Thoracic aorta (tissue), 2 donors: Measurements from ENCODE around the gene MVK. TPM values are rescaled to one million over a fixed set of nuclear protein-coding genes. Genes with fewer than 3 reads are reported as not detected.

Source experiments
- ATAC-seq: fragments of 150-250 bp; one replicate; pipeline ENCODE4 v1.8.0; 2017; ENCODE audit warnings: low read depth; ENCODE audit not compliant: insufficient number of reproducible peaks, low FRiP score
- DNase-seq: peaks from one replicate; pipeline ENCODE4 v3.0.0-alpha.2; 2020; ENCODE audit warnings: low spot score
- H3K27ac ChIP-seq, 2 donors: fragments of 200-600 bp; sonication (generic); 1 replicate in 1 of 2; 2 replicates in 1 of 2; pipeline ENCODE4 v1.5.1; 2016; ENCODE audit warnings: mild to moderate bottlenecking in 2 of 2, moderate library complexity in 2 of 2
- H3K27me3 ChIP-seq: fragments of 200-600 bp; sonication (generic); replicated peaks from 2 replicates; pipeline ENCODE4 v1.6.0; 2016; ENCODE audit warnings: mild to moderate bottlenecking; ENCODE audit not compliant: insufficient read depth
- H3K36me3 ChIP-seq: fragments of 200-600 bp; sonication (generic); one replicate; pipeline ENCODE4 v1.5.1; 2016
- H3K4me1 ChIP-seq, 2 donors: fragments of 200-600 bp; sonication (generic); 1 replicate in 1 of 2; 2 replicates in 1 of 2; pipeline versions ENCODE4 v1.5.1 to v1.6.0; 2016; ENCODE audit warnings: low read depth in 2 of 2, mild to moderate bottlenecking in 1 of 2; ENCODE audit not compliant: control insufficient read depth in 1 of 2
- H3K4me3 ChIP-seq: fragments of 200-600 bp; sonication (generic); 2 replicates; pipeline ENCODE4 v1.5.1; 2016; ENCODE audit warnings: mild to moderate bottlenecking
- H3K9me3 ChIP-seq: fragments of 200-600 bp; sonication (generic); 2 replicates; pipeline ENCODE4 v1.5.1; 2016
- CTCF ChIP-seq: fragments of 200-600 bp; sonication (generic); IDR thresholded peaks from one replicate; pipeline ENCODE4 v1.5.1; 2019; ENCODE audit warnings: antibody characterized with exemption
- total RNA-seq, 2 donors: library from RNA; depleted of rRNA; stranded (reverse); fragments of >200 nt; gene quantifications; one replicate each; pipeline versions ENCODE4 v1.1.0 to v1.2.3, GENCODE V29; 2016

MVK gene
- total RNA-seq, 2 donors from 2014 or later, result 4.7 to 19.0 TPM

- DNase-seq (no peak), ATAC-seq (no peak)
- H3K4me1 ChIP-seq, result no peaks in the 10 kb centered on the region
- TF ChIP-seq CTCF, result no peak
- no peak overlapping the region for H3K4me3 ChIP-seq
- no peaks in the 10 kb centered on the region for H3K36me3 ChIP-seq
- no peak overlapping the region for H3K27ac ChIP-seq
- no peaks in the 10 kb centered on the region for H3K9me3 ChIP-seq
- H3K27me3 ChIP-seq, result no peaks in the 10 kb centered on the region
These were observed 54.0 kb downstream of the MVK start for GRCh38 chr12:109627633-109628032.

GRCh38 chr12:109630107-109630506 lies 56.5 kb downstream of the MVK start:
- ATAC-seq, result no peak
- H3K36me3 ChIP-seq, result no peaks in the 10 kb centered on the region
- H3K4me1 ChIP-seq, result no peaks in the 10 kb centered on the region
- no peak for TF ChIP-seq CTCF
- H3K4me3 ChIP-seq, result no peak overlapping the region
- H3K27me3 ChIP-seq, result no peaks in the 10 kb centered on the region
- no peaks in the 10 kb centered on the region for H3K9me3 ChIP-seq
- H3K27ac ChIP-seq, result no peak overlapping the region
- no peak for DNase-seq

GRCh38 chr12:109630815-109631214 lies 57.2 kb downstream of the MVK start:
- no peak for TF ChIP-seq CTCF

GRCh38 chr12:109631302-109631701 lies 57.7 kb downstream of the MVK start:
- H3K4me1 ChIP-seq, result no peaks in the 10 kb centered on the region
- H3K27ac ChIP-seq, result no peak overlapping the region
- no peak for TF ChIP-seq CTCF
- no peaks in the 10 kb centered on the region for H3K36me3 ChIP-seq
- no peaks in the 10 kb centered on the region for H3K27me3 ChIP-seq
- ATAC-seq (no peak), DNase-seq (no peak)
- H3K4me3 ChIP-seq, result no peak overlapping the region
- H3K9me3 ChIP-seq, result no peaks in the 10 kb centered on the region

More at GRCh38 chr12:109630815-109631214, 57.2 kb downstream of the MVK start:
- no peak overlapping the region for H3K27ac ChIP-seq
- no peaks in the 10 kb centered on the region for H3K36me3 ChIP-seq
- DNase-seq (no peak), ATAC-seq (no peak)
- H3K4me3 ChIP-seq, result no peak overlapping the region
- no peaks in the 10 kb centered on the region for H3K9me3 ChIP-seq
- H3K4me1 ChIP-seq, result no peaks in the 10 kb centered on the region
- H3K27me3 ChIP-seq, result no peaks in the 10 kb centered on the region

- no peaks in the 10 kb centered on the region for H3K27me3 ChIP-seq
- ATAC-seq (no peak), DNase-seq (no peak)
- no peak overlapping the region for H3K4me3 ChIP-seq
- H3K9me3 ChIP-seq, result no peaks in the 10 kb centered on the region
- no peak overlapping the region for H3K27ac ChIP-seq
- H3K36me3 ChIP-seq, result no peaks in the 10 kb centered on the region
- H3K4me1 ChIP-seq, result no peaks in the 10 kb centered on the region
- TF ChIP-seq CTCF, result no peak
These were observed 58.2 kb downstream of the MVK start for GRCh38 chr12:109631751-109632150.
